Smooth muscle cell (in vitro differentiated cells): ENCODE data around the gene AOC2. TPM values are rescaled to one million over a fixed set of nuclear protein-coding genes. Genes with fewer than 3 reads are reported as not detected.
"Not testable (repeated sequence)": the region's sequence is repeated elsewhere in the genome, so short reads cannot be mapped to it uniquely, and the experiment has no call there.

ENCODE experiments used
- DNase-seq: peaks from one replicate; lab custom pipeline; 2025; ENCODE audit not compliant: unreplicated experiment; lab: John Stamatoyannopoulos, UW
- H2AFZ ChIP-seq: fragments of 200-600 bp; sonication (generic); 2 replicates; pipeline ENCODE4 v1.6.0; 2016; ENCODE audit warnings: antibody characterized with exemption, low read depth, mild to moderate bottlenecking
- H3F3A ChIP-seq: fragments of 200-600 bp; sonication (generic); 2 replicates; pipeline ENCODE4 v1.6.0; 2017; ENCODE audit warnings: antibody characterized with exemption, low read depth
- H3K27ac ChIP-seq: fragments of 200-600 bp; sonication (generic); 2 replicates; pipeline ENCODE4 v1.5.1; 2016; ENCODE audit warnings: low read depth, mild to moderate bottlenecking
- H3K27me3 ChIP-seq: fragments of 200-600 bp; sonication (generic); 2 replicates; pipeline ENCODE4 v1.6.1; 2016; ENCODE audit warnings: low read depth, mild to moderate bottlenecking
- H3K36me3 ChIP-seq: fragments of 200-600 bp; sonication (generic); 2 replicates; pipeline ENCODE4 v1.5.1; 2016; ENCODE audit warnings: low read depth
- H3K4me1 ChIP-seq: fragments of 200-600 bp; sonication (generic); 2 replicates; pipeline ENCODE4 v1.5.1; 2016; ENCODE audit warnings: low read depth
- H3K4me2 ChIP-seq: fragments of 200-600 bp; sonication (generic); 2 replicates; pipeline ENCODE4 v1.6.0; 2016; ENCODE audit warnings: mild to moderate bottlenecking
- H3K4me3 ChIP-seq: fragments of 200-600 bp; sonication (generic); 2 replicates; pipeline ENCODE4 v1.5.1; 2016; ENCODE audit warnings: mild to moderate bottlenecking
- H3K79me2 ChIP-seq: fragments of 200-600 bp; sonication (generic); 2 replicates; pipeline ENCODE4 v1.6.0; 2016; ENCODE audit warnings: low read depth, mild to moderate bottlenecking
- H3K9ac ChIP-seq: fragments of 200-600 bp; sonication (generic); 2 replicates; pipeline ENCODE4 v1.6.0; 2016; ENCODE audit warnings: low read depth
- H3K9me3 ChIP-seq: fragments of 200-600 bp; sonication (generic); replicated peaks from 2 replicates; pipeline ENCODE4 v1.5.1; 2016; ENCODE audit warnings: low read depth
- H4K20me1 ChIP-seq: fragments of 200-600 bp; sonication (generic); 2 replicates; pipeline ENCODE4 v1.6.0; 2016; ENCODE audit warnings: low read depth
- WGBS: methylation state at CpG from one replicate; pipeline ENCODE4 v1.1.7; 2016; ENCODE audit warnings: low lambda C conversion rate; 5-methylcytosine and 5-hydroxymethylcytosine counted together
- polyA plus RNA-seq: library from polyadenylated mRNA; unstranded; fragments of >200 nt; fragmentation: Nextera tagmentation; extraction: Ambion mirVana; gene quantifications from 2 replicates; pipeline ENCODE4 v1.2.1, GENCODE V29; 2016
- total RNA-seq: library from RNA; depleted of rRNA; stranded (reverse); fragments of >200 nt; gene quantifications from 2 replicates; pipeline ENCODE4 v1.2.3, GENCODE V29; 2014
- TF ChIP-seq, protein P1 (sequence below): fragments of 200-600 bp; sonication (generic); IDR thresholded peaks from 2 replicates; pipeline ENCODE4 v1.5.1; 2017; ENCODE audit warnings: borderline replicate concordance, mild to moderate bottlenecking, antibody characterized with exemption; ENCODE audit not compliant: insufficient read depth, poor library complexity, severe bottlenecking

Gene AOC2
- total and polyA plus RNA-seq, 2 experiments from 2014 or later, result 0.91 to 2.3 TPM

DNA sequence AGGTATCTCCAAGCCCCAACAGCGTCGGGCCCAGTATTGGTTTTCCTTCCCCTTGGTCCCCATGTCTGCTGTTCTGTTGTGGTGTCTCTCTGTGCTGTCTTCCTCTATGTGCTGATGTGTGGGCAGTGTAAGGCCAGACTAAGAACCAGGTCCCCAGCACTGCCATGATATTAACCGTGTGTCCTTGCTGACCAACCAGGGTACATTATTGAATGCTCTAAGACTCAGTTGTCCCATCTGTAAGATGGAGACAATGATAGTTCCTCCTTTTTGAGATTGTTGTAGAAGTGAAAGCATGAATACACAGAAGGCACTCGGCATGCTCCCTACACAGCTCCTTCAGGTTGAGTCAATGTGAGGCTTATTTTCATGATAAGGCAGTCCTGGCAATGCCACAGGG is 27.3 kb downstream of the AOC2 start:
- Histone ChIP-seq H3K9me3 (peaks cover 6% of the 10 kb centered on the region), H3K79me2 (no peaks in the 10 kb centered on the region), H3K4me1 (no peaks in the 10 kb centered on the region), H3K4me3 (no peak overlapping the region), H3K36me3 (no peaks in the 10 kb centered on the region), H3K27me3 (peaks cover 5% of the 10 kb centered on the region), H3F3A (no peaks in the 10 kb centered on the region), H3K4me2 (no peak overlapping the region), H3K9ac (no peak overlapping the region), H4K20me1 (no peaks in the 10 kb centered on the region), H3K27ac (no peak overlapping the region), H2AFZ (no peak overlapping the region)
- TF ChIP-seq, protein P1, sequence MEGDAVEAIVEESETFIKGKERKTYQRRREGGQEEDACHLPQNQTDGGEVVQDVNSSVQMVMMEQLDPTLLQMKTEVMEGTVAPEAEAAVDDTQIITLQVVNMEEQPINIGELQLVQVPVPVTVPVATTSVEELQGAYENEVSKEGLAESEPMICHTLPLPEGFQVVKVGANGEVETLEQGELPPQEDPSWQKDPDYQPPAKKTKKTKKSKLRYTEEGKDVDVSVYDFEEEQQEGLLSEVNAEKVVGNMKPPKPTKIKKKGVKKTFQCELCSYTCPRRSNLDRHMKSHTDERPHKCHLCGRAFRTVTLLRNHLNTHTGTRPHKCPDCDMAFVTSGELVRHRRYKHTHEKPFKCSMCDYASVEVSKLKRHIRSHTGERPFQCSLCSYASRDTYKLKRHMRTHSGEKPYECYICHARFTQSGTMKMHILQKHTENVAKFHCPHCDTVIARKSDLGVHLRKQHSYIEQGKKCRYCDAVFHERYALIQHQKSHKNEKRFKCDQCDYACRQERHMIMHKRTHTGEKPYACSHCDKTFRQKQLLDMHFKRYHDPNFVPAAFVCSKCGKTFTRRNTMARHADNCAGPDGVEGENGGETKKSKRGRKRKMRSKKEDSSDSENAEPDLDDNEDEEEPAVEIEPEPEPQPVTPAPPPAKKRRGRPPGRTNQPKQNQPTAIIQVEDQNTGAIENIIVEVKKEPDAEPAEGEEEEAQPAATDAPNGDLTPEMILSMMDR, result no peak
- DNase-seq, result no peak
- WGBS, result 97% methylated on average over 4 of the region's 4 CpGs

DNA sequence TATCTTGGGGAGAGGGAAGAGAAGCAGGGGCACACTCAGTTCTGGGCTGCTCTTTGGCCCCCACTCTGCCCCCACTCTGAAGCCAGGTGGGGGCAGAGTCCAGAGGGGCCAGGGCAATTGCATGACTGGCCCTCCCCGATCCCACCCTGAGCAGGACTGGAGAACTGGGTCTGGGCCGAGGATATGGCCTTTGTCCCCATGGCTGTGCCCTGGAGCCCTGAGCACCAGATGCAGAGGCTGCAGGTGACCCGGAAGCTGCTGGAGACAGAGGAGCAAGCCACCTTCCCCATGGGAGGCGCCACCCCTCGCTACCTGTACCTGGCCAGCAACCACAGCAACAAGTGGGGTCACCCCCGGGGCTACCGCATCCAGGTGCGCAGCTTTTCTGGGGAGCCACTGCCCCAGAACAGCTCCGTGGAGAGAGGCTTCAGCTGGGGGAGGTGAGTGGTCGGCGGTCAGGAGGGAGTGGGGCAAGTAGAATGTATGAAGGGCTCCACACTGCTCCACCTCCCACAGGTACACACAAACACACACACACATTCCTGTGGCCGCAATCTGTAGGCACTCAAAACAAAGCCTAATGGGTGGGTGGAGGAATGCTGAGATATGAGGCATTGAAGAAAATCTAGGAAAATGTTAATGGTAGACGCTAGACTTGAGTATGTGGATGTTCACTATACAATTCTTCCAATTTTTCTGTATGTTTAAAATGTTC is 28.0 kb downstream of the AOC2 start:
- Histone ChIP-seq H3K79me2 (no peaks in the 10 kb centered on the region), H2AFZ (no peak overlapping the region), H3K4me3 (no peak overlapping the region), H3K4me2 (no peak overlapping the region), H3K4me1 (no peaks in the 10 kb centered on the region), H3K27ac (no peak overlapping the region), H3K36me3 (no peaks in the 10 kb centered on the region), H3K9ac (no peak overlapping the region), H3K27me3 (peaks cover 12% of the 10 kb centered on the region), H3F3A (no peaks in the 10 kb centered on the region), H3K9me3 (peaks cover 6% of the 10 kb centered on the region), H4K20me1 (no peaks in the 10 kb centered on the region)
- DNase-seq, result no peak
- TF ChIP-seq, protein P1, result no peak
- 87% methylated on average over 11 of the region's 13 CpGs for WGBS

DNA sequence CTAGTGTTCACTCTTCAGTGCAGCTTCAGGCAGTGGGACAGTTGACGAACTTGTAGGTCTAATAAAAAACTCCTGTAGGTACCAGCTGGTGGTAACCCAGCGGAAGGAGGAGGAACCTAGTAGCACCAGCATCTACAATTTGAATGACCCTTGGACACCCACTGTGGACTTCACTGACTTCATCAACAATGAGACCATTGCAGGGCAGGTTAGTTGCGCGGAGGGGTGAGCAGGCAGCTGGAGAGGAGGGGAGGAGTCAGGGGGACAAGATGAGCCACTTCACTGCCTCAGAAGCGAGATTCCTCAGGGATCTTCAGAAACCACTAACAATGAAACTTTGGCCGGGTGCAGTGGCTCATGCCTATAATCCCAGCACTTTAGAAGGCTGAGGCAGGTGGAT is 28.9 kb downstream of the AOC2 start:
- DNase-seq, result no peak
- Histone ChIP-seq H3K4me2 (no peak overlapping the region), H3K4me3 (no peak overlapping the region), H4K20me1 (no peaks in the 10 kb centered on the region), H3K9ac (no peak overlapping the region), H3K36me3 (no peaks in the 10 kb centered on the region), H3K27ac (no peak overlapping the region), H3F3A (no peaks in the 10 kb centered on the region), H3K27me3 (peaks cover 21% of the 10 kb centered on the region), H2AFZ (no peak overlapping the region), H3K9me3 (peaks cover 6% of the 10 kb centered on the region), H3K4me1 (no peaks in the 10 kb centered on the region), H3K79me2 (no peaks in the 10 kb centered on the region)
- TF ChIP-seq, protein P1, result no peak
- 79% methylated on average over 6 of the region's 6 CpGs for WGBS

DNA sequence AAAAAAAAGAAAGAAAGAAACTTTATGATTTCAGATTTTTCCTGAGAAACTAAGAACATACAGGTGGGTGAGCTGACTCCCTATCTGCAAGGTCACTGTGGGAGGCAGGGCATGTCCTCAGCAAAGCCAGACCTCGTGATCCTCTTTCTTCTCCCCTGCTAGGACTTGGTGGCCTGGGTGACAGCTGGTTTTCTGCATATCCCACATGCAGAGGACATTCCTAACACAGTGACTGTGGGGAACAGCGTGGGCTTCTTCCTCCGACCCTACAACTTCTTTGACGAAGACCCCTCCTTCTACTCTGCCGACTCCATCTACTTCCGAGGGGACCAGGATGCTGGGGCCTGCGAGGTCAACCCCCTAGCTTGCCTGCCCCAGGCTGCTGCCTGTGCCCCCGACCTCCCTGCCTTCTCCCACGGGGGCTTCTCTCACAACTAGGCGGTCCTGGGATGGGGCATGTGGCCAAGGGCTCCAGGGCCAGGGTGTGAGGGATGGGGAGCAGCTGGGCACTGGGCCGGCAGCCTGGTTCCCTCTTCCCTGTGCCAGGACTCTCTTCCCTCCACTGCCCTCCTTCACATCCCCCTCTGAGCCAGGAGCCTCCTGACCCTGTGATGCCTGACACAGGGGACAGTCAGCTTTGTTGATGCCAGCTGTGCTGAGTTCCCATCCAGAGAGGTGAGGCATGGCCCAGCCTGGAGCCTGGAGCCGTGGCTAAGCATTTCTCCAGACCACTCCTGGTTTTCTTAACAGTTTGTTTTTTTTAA is 29.7 kb downstream of the AOC2 start:
- not testable (repeated sequence) for H3K4me3 ChIP-seq, H3K9ac ChIP-seq, H3K4me2 ChIP-seq, H3F3A ChIP-seq, H3K36me3 ChIP-seq, H4K20me1 ChIP-seq, DNase-seq, H2AFZ ChIP-seq, H3K27ac ChIP-seq, H3K9me3 ChIP-seq, H3K4me1 ChIP-seq, H3K79me2 ChIP-seq
- WGBS, result 89% methylated on average over 9 of the region's 12 CpGs
- peaks cover 26% of the 10 kb centered on the region for H3K27me3 ChIP-seq
